Measurements from ENCODE around the gene CHGA. TPM values are rescaled to one million over a fixed set of nuclear protein-coding genes. Genes with fewer than 3 reads are reported as not detected.

Gene CHGA
- total RNA-seq, 1 experiment from 2014 or later = 8.5 TPM

DNA sequence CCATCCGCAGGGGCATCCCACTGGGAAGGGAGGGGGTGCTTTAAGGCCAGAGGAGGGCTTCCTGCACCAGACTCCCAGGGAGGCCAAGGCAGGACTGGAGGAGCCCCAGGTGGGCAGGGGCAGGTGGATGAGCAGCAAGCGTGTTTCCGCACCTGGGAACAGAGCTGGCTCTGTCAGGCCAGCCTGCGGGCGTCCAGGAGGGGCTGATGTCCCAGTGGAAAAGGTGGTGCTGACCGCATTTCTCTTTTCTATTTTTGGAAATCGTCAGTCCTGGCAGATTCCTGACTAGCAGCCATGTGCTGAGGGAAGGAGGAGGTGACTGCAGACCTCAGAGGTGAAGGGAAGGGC is 27.2 kb downstream of the CHGA start (continued):
- TF ChIP-seq, protein P1, sequence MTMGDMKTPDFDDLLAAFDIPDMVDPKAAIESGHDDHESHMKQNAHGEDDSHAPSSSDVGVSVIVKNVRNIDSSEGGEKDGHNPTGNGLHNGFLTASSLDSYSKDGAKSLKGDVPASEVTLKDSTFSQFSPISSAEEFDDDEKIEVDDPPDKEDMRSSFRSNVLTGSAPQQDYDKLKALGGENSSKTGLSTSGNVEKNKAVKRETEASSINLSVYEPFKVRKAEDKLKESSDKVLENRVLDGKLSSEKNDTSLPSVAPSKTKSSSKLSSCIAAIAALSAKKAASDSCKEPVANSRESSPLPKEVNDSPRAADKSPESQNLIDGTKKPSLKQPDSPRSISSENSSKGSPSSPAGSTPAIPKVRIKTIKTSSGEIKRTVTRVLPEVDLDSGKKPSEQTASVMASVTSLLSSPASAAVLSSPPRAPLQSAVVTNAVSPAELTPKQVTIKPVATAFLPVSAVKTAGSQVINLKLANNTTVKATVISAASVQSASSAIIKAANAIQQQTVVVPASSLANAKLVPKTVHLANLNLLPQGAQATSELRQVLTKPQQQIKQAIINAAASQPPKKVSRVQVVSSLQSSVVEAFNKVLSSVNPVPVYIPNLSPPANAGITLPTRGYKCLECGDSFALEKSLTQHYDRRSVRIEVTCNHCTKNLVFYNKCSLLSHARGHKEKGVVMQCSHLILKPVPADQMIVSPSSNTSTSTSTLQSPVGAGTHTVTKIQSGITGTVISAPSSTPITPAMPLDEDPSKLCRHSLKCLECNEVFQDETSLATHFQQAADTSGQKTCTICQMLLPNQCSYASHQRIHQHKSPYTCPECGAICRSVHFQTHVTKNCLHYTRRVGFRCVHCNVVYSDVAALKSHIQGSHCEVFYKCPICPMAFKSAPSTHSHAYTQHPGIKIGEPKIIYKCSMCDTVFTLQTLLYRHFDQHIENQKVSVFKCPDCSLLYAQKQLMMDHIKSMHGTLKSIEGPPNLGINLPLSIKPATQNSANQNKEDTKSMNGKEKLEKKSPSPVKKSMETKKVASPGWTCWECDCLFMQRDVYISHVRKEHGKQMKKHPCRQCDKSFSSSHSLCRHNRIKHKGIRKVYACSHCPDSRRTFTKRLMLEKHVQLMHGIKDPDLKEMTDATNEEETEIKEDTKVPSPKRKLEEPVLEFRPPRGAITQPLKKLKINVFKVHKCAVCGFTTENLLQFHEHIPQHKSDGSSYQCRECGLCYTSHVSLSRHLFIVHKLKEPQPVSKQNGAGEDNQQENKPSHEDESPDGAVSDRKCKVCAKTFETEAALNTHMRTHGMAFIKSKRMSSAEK (CRISPR knock-in tag; IDR thresholded peaks at IDR 0.05; ENCODE audit: borderline replicate concordance) = no peak
- TF ChIP-seq JAZF1 (CRISPR knock-in tag; IDR thresholded peaks at IDR 0.05) = no peak
- TF ChIP-seq, protein P2, sequence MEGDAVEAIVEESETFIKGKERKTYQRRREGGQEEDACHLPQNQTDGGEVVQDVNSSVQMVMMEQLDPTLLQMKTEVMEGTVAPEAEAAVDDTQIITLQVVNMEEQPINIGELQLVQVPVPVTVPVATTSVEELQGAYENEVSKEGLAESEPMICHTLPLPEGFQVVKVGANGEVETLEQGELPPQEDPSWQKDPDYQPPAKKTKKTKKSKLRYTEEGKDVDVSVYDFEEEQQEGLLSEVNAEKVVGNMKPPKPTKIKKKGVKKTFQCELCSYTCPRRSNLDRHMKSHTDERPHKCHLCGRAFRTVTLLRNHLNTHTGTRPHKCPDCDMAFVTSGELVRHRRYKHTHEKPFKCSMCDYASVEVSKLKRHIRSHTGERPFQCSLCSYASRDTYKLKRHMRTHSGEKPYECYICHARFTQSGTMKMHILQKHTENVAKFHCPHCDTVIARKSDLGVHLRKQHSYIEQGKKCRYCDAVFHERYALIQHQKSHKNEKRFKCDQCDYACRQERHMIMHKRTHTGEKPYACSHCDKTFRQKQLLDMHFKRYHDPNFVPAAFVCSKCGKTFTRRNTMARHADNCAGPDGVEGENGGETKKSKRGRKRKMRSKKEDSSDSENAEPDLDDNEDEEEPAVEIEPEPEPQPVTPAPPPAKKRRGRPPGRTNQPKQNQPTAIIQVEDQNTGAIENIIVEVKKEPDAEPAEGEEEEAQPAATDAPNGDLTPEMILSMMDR (IDR thresholded peaks at IDR 0.05) = no peak
- no peak for TF ChIP-seq NR2C2 (CRISPR knock-in tag; IDR thresholded peaks at IDR 0.05)
- TF ChIP-seq, protein P3, sequence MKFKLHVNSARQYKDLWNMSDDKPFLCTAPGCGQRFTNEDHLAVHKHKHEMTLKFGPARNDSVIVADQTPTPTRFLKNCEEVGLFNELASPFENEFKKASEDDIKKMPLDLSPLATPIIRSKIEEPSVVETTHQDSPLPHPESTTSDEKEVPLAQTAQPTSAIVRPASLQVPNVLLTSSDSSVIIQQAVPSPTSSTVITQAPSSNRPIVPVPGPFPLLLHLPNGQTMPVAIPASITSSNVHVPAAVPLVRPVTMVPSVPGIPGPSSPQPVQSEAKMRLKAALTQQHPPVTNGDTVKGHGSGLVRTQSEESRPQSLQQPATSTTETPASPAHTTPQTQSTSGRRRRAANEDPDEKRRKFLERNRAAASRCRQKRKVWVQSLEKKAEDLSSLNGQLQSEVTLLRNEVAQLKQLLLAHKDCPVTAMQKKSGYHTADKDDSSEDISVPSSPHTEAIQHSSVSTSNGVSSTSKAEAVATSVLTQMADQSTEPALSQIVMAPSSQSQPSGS (CRISPR knock-in tag; IDR thresholded peaks at IDR 0.05; ENCODE audit: borderline replicate concordance, low read depth) = no peak
- TF ChIP-seq, protein P4, sequence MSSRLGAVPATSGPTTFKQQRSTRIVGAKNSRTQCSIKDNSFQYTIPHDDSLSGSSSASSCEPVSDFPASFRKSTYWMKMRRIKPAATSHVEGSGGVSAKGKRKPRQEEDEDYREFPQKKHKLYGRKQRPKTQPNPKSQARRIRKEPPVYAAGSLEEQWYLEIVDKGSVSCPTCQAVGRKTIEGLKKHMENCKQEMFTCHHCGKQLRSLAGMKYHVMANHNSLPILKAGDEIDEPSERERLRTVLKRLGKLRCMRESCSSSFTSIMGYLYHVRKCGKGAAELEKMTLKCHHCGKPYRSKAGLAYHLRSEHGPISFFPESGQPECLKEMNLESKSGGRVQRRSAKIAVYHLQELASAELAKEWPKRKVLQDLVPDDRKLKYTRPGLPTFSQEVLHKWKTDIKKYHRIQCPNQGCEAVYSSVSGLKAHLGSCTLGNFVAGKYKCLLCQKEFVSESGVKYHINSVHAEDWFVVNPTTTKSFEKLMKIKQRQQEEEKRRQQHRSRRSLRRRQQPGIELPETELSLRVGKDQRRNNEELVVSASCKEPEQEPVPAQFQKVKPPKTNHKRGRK (CRISPR knock-in tag; IDR thresholded peaks at IDR 0.05; ENCODE audit: borderline replicate concordance) = no peak
- TF ChIP-seq TP53 (CRISPR knock-in tag; IDR thresholded peaks at IDR 0.05) = no peak
- TF ChIP-seq ATF1 (CRISPR knock-in tag; IDR thresholded peaks at IDR 0.05) = no peak
- TF ChIP-seq, protein P5, sequence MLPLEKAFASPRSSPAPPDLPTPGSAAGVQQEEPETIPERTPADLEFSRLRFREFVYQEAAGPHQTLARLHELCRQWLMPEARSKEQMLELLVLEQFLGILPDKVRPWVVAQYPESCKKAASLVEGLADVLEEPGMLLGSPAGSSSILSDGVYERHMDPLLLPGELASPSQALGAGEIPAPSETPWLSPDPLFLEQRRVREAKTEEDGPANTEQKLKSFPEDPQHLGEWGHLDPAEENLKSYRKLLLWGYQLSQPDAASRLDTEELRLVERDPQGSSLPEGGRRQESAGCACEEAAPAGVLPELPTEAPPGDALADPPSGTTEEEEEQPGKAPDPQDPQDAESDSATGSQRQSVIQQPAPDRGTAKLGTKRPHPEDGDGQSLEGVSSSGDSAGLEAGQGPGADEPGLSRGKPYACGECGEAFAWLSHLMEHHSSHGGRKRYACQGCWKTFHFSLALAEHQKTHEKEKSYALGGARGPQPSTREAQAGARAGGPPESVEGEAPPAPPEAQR (CRISPR knock-in tag; IDR thresholded peaks at IDR 0.05) = no peak
- TF ChIP-seq, protein P6, sequence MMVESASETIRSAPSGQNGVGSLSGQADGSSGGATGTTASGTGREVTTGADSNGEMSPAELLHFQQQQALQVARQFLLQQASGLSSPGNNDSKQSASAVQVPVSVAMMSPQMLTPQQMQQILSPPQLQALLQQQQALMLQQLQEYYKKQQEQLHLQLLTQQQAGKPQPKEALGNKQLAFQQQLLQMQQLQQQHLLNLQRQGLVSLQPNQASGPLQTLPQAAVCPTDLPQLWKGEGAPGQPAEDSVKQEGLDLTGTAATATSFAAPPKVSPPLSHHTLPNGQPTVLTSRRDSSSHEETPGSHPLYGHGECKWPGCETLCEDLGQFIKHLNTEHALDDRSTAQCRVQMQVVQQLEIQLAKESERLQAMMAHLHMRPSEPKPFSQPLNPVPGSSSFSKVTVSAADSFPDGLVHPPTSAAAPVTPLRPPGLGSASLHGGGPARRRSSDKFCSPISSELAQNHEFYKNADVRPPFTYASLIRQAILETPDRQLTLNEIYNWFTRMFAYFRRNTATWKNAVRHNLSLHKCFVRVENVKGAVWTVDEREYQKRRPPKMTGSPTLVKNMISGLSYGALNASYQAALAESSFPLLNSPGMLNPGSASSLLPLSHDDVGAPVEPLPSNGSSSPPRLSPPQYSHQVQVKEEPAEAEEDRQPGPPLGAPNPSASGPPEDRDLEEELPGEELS (CRISPR knock-in tag; IDR thresholded peaks at IDR 0.05) = no peak
- TF ChIP-seq CREM (CRISPR knock-in tag; IDR thresholded peaks at IDR 0.05) = no peak

DNA sequence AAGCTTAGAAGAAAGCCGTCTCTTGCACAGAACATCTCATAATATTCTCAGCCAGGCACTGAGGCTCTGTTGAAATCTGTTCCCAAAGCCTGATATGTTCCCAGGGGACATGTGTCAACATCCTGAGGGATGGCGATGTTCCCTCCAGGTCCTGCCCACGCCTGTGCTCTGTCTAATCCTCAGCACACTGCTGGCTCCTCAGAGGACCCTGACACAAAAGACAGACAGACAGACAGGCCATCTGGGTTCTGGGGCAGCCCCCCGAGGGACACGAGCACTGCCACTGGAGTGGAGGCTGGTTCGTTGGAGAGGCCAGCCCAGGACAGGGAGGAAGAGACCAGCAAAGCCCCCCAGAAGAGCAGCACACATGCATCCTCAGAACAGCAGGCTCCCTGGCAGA is 27.8 kb downstream of the CHGA start:
- ChIA-PET CTCF (no interaction called here), POLR2A (no interaction called here)
- Mint-ChIP-seq H3K36me3 (peaks cover 21% of the 10 kb centered on the region), H3K4me1 (peaks cover 11% of the 10 kb centered on the region), H3K27ac (no peak overlapping the region), H3K27me3 (ENCODE audit: low read depth) (no peaks in the 10 kb centered on the region), H3K4me3 (no peak overlapping the region), H3K9me3 (no peaks in the 10 kb centered on the region)
- ATAC-seq = no peak
- no peak for DNase-seq (ENCODE audit: low spot score)
- TF ChIP-seq, protein P4 (CRISPR knock-in tag; IDR thresholded peaks at IDR 0.05; ENCODE audit: borderline replicate concordance) = no peak
- TF ChIP-seq ZNF138 (CRISPR knock-in tag; conservative IDR thresholded peaks at IDR 0.05) (no peak), JAZF1 (CRISPR knock-in tag; IDR thresholded peaks at IDR 0.05) (no peak), KAT7 (CRISPR knock-in tag; IDR thresholded peaks at IDR 0.05; ENCODE audit: borderline replicate concordance) (no peak), SP1 (CRISPR knock-in tag; conservative IDR thresholded peaks at IDR 0.05) (no peak), TP53 (CRISPR knock-in tag; IDR thresholded peaks at IDR 0.05) (no peak), ZNF263 (CRISPR knock-in tag; IDR thresholded peaks at IDR 0.05; ENCODE audit: low read depth) (no peak), ZNF423 (CRISPR knock-in tag; IDR thresholded peaks at IDR 0.05) (no peak), MYBL2 (CRISPR knock-in tag; IDR thresholded peaks at IDR 0.05) (no peak), NR3C1 (CRISPR knock-in tag; conservative IDR thresholded peaks at IDR 0.05; ENCODE audit: low read depth) (no peak), ETV6 (CRISPR knock-in tag; IDR thresholded peaks at IDR 0.05) (no peak)
- TF ChIP-seq, protein P7, sequence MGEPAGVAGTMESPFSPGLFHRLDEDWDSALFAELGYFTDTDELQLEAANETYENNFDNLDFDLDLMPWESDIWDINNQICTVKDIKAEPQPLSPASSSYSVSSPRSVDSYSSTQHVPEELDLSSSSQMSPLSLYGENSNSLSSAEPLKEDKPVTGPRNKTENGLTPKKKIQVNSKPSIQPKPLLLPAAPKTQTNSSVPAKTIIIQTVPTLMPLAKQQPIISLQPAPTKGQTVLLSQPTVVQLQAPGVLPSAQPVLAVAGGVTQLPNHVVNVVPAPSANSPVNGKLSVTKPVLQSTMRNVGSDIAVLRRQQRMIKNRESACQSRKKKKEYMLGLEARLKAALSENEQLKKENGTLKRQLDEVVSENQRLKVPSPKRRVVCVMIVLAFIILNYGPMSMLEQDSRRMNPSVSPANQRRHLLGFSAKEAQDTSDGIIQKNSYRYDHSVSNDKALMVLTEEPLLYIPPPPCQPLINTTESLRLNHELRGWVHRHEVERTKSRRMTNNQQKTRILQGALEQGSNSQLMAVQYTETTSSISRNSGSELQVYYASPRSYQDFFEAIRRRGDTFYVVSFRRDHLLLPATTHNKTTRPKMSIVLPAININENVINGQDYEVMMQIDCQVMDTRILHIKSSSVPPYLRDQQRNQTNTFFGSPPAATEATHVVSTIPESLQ (CRISPR knock-in tag; IDR thresholded peaks at IDR 0.05) = no peak
